SK-N-SH treated with all-trans-retinoic acid at 6 μM for 48 hours (cell line): Measurements from ENCODE around the gene C15orf39.

ENCODE experiments used
- ARNTL ChIP-seq: fragments of 450-650 bp; formaldehyde crosslinking; IDR thresholded peaks from 2 replicates; pipeline ENCODE4 v1.5.0; 2020; ENCODE audit warnings: low read depth, mild to moderate bottlenecking, moderate library complexity, borderline replicate concordance
- BACH2 ChIP-seq: fragments of 250-450 bp; sonication (Bioruptor Pico); IDR thresholded peaks from 2 replicates; pipeline ENCODE4 v1.9.0; 2021; ENCODE audit warnings: mild to moderate bottlenecking, borderline replicate concordance
- CSDC2 ChIP-seq: fragments of 250-450 bp; sonication (Bioruptor Pico); IDR thresholded peaks from 2 replicates; pipeline ENCODE4 v1.5.0; 2020; ENCODE audit warnings: mild to moderate bottlenecking, moderate library complexity
- GLIS3 ChIP-seq: fragments of 250-450 bp; sonication (Bioruptor Pico); IDR thresholded peaks from 2 replicates; pipeline ENCODE4 v1.5.0; 2020; ENCODE audit warnings: mild to moderate bottlenecking, moderate library complexity
- OSR1 ChIP-seq: fragments of 250-450 bp; sonication (Bioruptor Pico); IDR thresholded peaks from 2 replicates; pipeline ENCODE4 v1.8.0; 2022; ENCODE audit warnings: moderate library complexity, mild to moderate bottlenecking, inconsistent platforms
- RARB ChIP-seq: fragments of 250-450 bp; sonication (Bioruptor Pico); IDR thresholded peaks from 2 replicates; pipeline ENCODE4 v1.8.0; 2021; ENCODE audit warnings: mild to moderate bottlenecking, moderate library complexity
- SNAI2 ChIP-seq: fragments of 250-450 bp; sonication (Bioruptor Pico); IDR thresholded peaks from 2 replicates; pipeline ENCODE4 v1.5.0; 2020; ENCODE audit warnings: mild to moderate bottlenecking, moderate library complexity
- ZNF565 ChIP-seq: fragments of 450-650 bp; formaldehyde crosslinking; conservative IDR thresholded peaks from 2 replicates; pipeline ENCODE4 v1.5.0; 2020; ENCODE audit warnings: low read depth, mild to moderate bottlenecking, moderate library complexity
- ZNF70 ChIP-seq: fragments of 450-650 bp; formaldehyde crosslinking; IDR thresholded peaks from 2 replicates; pipeline ENCODE4 v1.5.0; 2020; ENCODE audit warnings: mild to moderate bottlenecking, moderate library complexity
- TF ChIP-seq, protein P1 (sequence below): fragments of 250-450 bp; sonication (Bioruptor Pico); IDR thresholded peaks from 2 replicates; pipeline ENCODE4 v1.8.0; 2021; ENCODE audit warnings: low read depth, mild to moderate bottlenecking, moderate library complexity, borderline replicate concordance
- TF ChIP-seq, protein P2 (sequence below): fragments of 250-450 bp; sonication (Bioruptor Pico); IDR thresholded peaks from 2 replicates; pipeline ENCODE4 v1.8.0; 2020; ENCODE audit warnings: mild to moderate bottlenecking, moderate library complexity, borderline replicate concordance

DNA sequence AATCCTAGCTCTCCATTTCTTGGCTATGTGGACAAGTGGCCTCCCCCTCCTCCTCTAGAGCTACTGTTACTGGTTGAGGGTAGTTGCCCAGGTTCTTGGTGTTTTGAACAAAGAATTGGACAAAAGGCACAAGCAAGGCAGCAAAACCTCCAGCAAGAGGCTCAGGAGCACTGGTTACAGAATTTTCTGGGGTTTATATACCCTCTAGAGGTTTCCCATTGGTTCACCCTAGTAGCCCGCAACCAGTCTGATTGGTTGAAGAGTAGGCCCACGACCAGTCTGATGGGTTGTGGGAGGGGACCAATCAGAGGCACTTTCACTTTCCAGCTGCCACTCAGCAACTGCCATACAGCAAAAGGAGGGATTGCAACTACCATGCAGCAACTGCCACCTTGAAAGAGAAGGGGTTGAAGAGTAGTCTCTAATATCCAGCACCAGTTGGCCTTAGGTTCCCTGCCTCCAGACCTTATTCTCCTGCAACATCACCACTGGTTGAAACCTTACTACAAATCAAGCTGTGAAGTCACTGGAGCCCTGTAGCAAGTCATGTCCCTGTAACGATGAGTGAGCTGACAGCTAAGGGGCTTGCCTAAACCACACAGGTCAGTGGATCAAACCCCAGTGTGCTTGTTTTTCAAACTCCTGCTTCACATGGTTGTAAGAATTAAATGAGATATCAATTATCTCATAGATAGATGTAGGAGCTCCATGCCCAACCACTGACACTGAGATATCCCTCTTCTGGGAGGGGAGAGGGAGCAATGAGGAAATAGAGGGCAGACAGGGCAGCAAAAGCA, 2.9 kb upstream of the C15orf39 start:
- TF ChIP-seq ZNF565 (no peak), ARNTL (CRISPR knock-in tag) (no peak), ZNF70 (CRISPR knock-in tag) (no peak), RARB (no peak), SNAI2 (CRISPR knock-in tag) (no peak), OSR1 (CRISPR knock-in tag) (no peak), CSDC2 (CRISPR knock-in tag) (no peak), BACH2 (CRISPR knock-in tag) (no peak), GLIS3 (CRISPR knock-in tag) (no peak)
- TF ChIP-seq, protein P1, sequence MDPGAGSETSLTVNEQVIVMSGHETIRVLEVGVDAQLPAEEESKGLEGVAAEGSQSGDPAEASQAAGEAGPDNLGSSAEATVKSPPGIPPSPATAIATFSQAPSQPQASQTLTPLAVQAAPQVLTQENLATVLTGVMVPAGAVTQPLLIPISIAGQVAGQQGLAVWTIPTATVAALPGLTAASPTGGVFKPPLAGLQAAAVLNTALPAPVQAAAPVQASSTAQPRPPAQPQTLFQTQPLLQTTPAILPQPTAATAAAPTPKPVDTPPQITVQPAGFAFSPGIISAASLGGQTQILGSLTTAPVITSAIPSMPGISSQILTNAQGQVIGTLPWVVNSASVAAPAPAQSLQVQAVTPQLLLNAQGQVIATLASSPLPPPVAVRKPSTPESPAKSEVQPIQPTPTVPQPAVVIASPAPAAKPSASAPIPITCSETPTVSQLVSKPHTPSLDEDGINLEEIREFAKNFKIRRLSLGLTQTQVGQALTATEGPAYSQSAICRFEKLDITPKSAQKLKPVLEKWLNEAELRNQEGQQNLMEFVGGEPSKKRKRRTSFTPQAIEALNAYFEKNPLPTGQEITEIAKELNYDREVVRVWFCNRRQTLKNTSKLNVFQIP (CRISPR knock-in tag): no peak
- TF ChIP-seq, protein P2, sequence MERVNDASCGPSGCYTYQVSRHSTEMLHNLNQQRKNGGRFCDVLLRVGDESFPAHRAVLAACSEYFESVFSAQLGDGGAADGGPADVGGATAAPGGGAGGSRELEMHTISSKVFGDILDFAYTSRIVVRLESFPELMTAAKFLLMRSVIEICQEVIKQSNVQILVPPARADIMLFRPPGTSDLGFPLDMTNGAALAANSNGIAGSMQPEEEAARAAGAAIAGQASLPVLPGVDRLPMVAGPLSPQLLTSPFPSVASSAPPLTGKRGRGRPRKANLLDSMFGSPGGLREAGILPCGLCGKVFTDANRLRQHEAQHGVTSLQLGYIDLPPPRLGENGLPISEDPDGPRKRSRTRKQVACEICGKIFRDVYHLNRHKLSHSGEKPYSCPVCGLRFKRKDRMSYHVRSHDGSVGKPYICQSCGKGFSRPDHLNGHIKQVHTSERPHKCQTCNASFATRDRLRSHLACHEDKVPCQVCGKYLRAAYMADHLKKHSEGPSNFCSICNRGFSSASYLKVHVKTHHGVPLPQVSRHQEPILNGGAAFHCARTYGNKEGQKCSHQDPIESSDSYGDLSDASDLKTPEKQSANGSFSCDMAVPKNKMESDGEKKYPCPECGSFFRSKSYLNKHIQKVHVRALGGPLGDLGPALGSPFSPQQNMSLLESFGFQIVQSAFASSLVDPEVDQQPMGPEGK (CRISPR knock-in tag): no peak
